ENCODE measurements around the gene KIAA0513.

- TF ChIP-seq CTCF (IDR thresholded peaks at IDR 0.05; ENCODE audit: borderline replicate concordance, extremely low read depth, low read length, poor library complexity, severe bottlenecking): no peak
- TF ChIP-seq EZH2 (IDR thresholded peaks at IDR 0.05; ENCODE audit: borderline replicate concordance, low read depth, low read length, severe bottlenecking): no peak
These were observed 12.0 kb upstream of the KIAA0513 start for GRCh38 chr16:85015481-85016187.

Measured in DND-41 (cell line).